WTC11 (cell line): ENCODE data around the gene SETD1A.

ENCODE experiments used
- CTCF ChIP-seq: fragments of 200-600 bp; IDR thresholded peaks from 2 replicates; pipeline ENCODE4 v1.8.0; 2022; ENCODE audit warnings: antibody characterized with exemption
- ELF4 ChIP-seq: sonication (generic); formaldehyde crosslinking; IDR thresholded peaks from 2 replicates; pipeline ENCODE4 v1.8.1; 2022; ENCODE audit warnings: low read depth, mild to moderate bottlenecking, moderate library complexity, missing genetic modification reagents
- FOXK1 ChIP-seq: sonication (generic); formaldehyde crosslinking; IDR thresholded peaks from 2 replicates; pipeline ENCODE4 v1.8.0; 2022; ENCODE audit warnings: mild to moderate bottlenecking, moderate library complexity, missing genetic modification reagents
- MAX ChIP-seq: sonication (generic); formaldehyde crosslinking; IDR thresholded peaks from 2 replicates; pipeline ENCODE4 v1.8.0; 2022; ENCODE audit warnings: mild to moderate bottlenecking, missing genetic modification reagents
- USF2 ChIP-seq: sonication (generic); formaldehyde crosslinking; IDR thresholded peaks from 2 replicates; pipeline ENCODE4 v1.8.1; 2023; ENCODE audit warnings: mild to moderate bottlenecking, missing genetic modification reagents, moderate library complexity

GRCh38 chr16:30926937-30927788 is 30.4 kb upstream of the SETD1A start:
- TF ChIP-seq ELF4: no peak
- TF ChIP-seq CTCF: no peak
- TF ChIP-seq MAX (CRISPR knock-in tag): no peak
- TF ChIP-seq USF2 (CRISPR knock-in tag): no peak
- TF ChIP-seq FOXK1 (CRISPR knock-in tag): no peak
